B cell (primary cell): ENCODE data around the gene BFSP1.

Experiments used
- EZH2 ChIP-seq: IDR thresholded peaks from 2 replicates; pipeline ENCODE4 v1.6.1; 2012; ENCODE audit warnings: borderline replicate concordance, low read depth, mild to moderate bottlenecking, moderate library complexity, low read length; ENCODE audit not compliant: insufficient read depth, poor library complexity, severe bottlenecking
- TF ChIP-seq, protein P1 (sequence below): fragments of 200-600 bp; IDR thresholded peaks from one replicate; pipeline ENCODE4 v1.8.0; 2022; ENCODE audit warnings: antibody characterized with exemption, mild to moderate bottlenecking

DNA sequence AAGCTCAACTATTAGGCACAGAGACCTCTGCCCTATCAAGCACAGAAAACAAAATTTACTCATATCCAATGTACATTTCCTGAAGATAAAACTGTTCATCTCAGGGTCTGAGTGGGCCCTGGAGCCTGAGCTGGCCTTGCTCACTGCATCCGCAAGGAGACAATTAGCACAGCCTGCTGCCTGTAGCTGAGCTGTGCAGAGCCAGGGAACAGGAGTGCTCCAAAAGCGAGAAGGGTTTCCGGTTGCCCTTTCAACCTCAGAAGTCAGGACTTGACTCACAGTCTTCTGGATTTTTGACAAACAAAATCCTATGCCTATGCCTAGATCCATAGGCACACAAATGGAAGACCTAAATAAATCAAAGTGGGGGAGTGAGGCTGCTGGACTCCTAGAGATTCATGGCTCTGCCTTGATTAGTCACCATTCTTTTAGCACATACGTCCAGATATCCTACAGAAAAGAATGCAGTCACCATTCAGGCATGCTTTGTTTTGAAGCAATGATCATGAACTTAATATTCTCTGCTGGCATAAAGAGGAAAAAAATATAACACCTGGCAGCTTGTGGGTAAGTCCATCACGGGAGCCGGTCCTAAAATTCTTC, 73.5 kb downstream of the BFSP1 start:
- no peak for TF ChIP-seq EZH2
- TF ChIP-seq, protein P1, sequence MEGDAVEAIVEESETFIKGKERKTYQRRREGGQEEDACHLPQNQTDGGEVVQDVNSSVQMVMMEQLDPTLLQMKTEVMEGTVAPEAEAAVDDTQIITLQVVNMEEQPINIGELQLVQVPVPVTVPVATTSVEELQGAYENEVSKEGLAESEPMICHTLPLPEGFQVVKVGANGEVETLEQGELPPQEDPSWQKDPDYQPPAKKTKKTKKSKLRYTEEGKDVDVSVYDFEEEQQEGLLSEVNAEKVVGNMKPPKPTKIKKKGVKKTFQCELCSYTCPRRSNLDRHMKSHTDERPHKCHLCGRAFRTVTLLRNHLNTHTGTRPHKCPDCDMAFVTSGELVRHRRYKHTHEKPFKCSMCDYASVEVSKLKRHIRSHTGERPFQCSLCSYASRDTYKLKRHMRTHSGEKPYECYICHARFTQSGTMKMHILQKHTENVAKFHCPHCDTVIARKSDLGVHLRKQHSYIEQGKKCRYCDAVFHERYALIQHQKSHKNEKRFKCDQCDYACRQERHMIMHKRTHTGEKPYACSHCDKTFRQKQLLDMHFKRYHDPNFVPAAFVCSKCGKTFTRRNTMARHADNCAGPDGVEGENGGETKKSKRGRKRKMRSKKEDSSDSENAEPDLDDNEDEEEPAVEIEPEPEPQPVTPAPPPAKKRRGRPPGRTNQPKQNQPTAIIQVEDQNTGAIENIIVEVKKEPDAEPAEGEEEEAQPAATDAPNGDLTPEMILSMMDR, result no peak
